NCI-H82 (cell line): ENCODE data around the gene DAO.
A peak's percentile ranks its signal among the peaks of the same experiment; 100 is the strongest.

Experiments
- DNase-seq: peaks from one replicate; lab custom pipeline; 2025; lab: John Stamatoyannopoulos, UW

The DAO gene

GRCh38 chr12:108875682-108876361 lies 4.1 kb upstream of the DAO start:
- DNase-seq, result no peak

- no peak for DNase-seq
Measured at GRCh38 chr12:108876550-108876949, 3.3 kb upstream of the DAO start.

GRCh38 chr12:108881953-108882352 lies 2.1 kb downstream of the DAO start:
- peak; percentile 76 for DNase-seq

- peak; percentile 66 for DNase-seq
Measured at GRCh38 chr12:108884116-108885012, 4.5 kb downstream of the DAO start.

GRCh38 chr12:108886873-108887629 lies 7.2 kb downstream of the DAO start:
- peak; percentile 89 for DNase-seq

- no peak for DNase-seq
Measured at GRCh38 chr12:108888031-108888430, 8.1 kb downstream of the DAO start.

GRCh38 chr12:108890208-108890607 lies 10.3 kb downstream of the DAO start:
- no peak for DNase-seq

GRCh38 chr12:108895220-108895802 lies 15.4 kb downstream of the DAO start:
- no peak for DNase-seq

- DNase-seq, result no peak
Measured at GRCh38 chr12:108896336-108896735, 16.4 kb downstream of the DAO start.

GRCh38 chr12:108896817-108897216 lies 16.9 kb downstream of the DAO start:
- DNase-seq, result no peak

GRCh38 chr12:108899145-108899544 lies 19.3 kb downstream of the DAO start:
- DNase-seq, result no peak

- no peak for DNase-seq
Measured at GRCh38 chr12:108905725-108906124, 25.8 kb downstream of the DAO start.

- no peak for DNase-seq
Measured at GRCh38 chr12:108906971-108907370, 27.1 kb downstream of the DAO start.

- DNase-seq, result no peak
Measured at GRCh38 chr12:108907839-108908351, 28.0 kb downstream of the DAO start.

GRCh38 chr12:108910336-108910735 lies 30.4 kb downstream of the DAO start:
- no peak for DNase-seq

GRCh38 chr12:108911915-108912314 lies 32.0 kb downstream of the DAO start:
- no peak for DNase-seq

GRCh38 chr12:108912361-108912760 lies 32.5 kb downstream of the DAO start:
- DNase-seq, result no peak

GRCh38 chr12:108914121-108914531 lies 34.2 kb downstream of the DAO start:
- DNase-seq, result no peak

- no peak for DNase-seq
Measured at GRCh38 chr12:108915632-108916133, 35.8 kb downstream of the DAO start.

GRCh38 chr12:108916336-108916735 lies 36.4 kb downstream of the DAO start:
- no peak for DNase-seq

- no peak for DNase-seq
Measured at GRCh38 chr12:108918206-108918605, 38.3 kb downstream of the DAO start.
